HG03460 (cell line): Measurements from ENCODE around the gene CMYA5.

Source experiments
- ATAC-seq: cut with Tn5 transposase; IDR thresholded peaks from one replicate; pipeline ENCODE4 v1.9.1; 2021; ENCODE audit not compliant: unreplicated experiment

Gene CMYA5

GRCh38 chr5:79834098-79834753 is 144.6 kb downstream of the CMYA5 start:
- ATAC-seq: no peak

GRCh38 chr5:79834754-79835714 is 145.4 kb downstream of the CMYA5 start:
- no peak for ATAC-seq

GRCh38 chr5:79837761-79838551 is 148.3 kb downstream of the CMYA5 start:
- no peak for ATAC-seq

- no peak for ATAC-seq
Measured at GRCh38 chr5:79840084-79840990, 150.7 kb downstream of the CMYA5 start.

GRCh38 chr5:79841172-79841571 is 151.5 kb downstream of the CMYA5 start:
- ATAC-seq: no peak

GRCh38 chr5:79842006-79842881 is 152.6 kb downstream of the CMYA5 start:
- no peak for ATAC-seq

- no peak for ATAC-seq
Measured at GRCh38 chr5:79842991-79843390, 153.4 kb downstream of the CMYA5 start.

GRCh38 chr5:79843450-79844388 is 154.1 kb downstream of the CMYA5 start:
- no peak for ATAC-seq

GRCh38 chr5:79844571-79844970 is 154.9 kb downstream of the CMYA5 start:
- ATAC-seq: no peak

- no peak for ATAC-seq
Measured at GRCh38 chr5:79845448-79846197, 156.0 kb downstream of the CMYA5 start.

- no peak for ATAC-seq
Measured at GRCh38 chr5:79846198-79846521, 156.5 kb downstream of the CMYA5 start.

- no peak for ATAC-seq
Measured at GRCh38 chr5:79847561-79847960, 157.9 kb downstream of the CMYA5 start.

GRCh38 chr5:79849061-79849460 is 159.4 kb downstream of the CMYA5 start:
- ATAC-seq: no peak
